ENCODE data around the gene FSTL3.
"Not testable (repeated sequence)": the region's sequence is repeated elsewhere in the genome, so short reads cannot be mapped to it uniquely, and the experiment has no call there.

The FSTL3 gene

GRCh38 chr19:718251-718951 lies 42.2 kb downstream of the FSTL3 start:
- DNase-seq: no peak

- DNase-seq: no peak
These were observed 42.9 kb downstream of the FSTL3 start for GRCh38 chr19:718991-719512.

GRCh38 chr19:719636-720344 lies 43.6 kb downstream of the FSTL3 start:
- peak; percentile 20 for DNase-seq

- no peak for DNase-seq
These were observed 44.4 kb downstream of the FSTL3 start for GRCh38 chr19:720345-721160.

GRCh38 chr19:722553-723101 lies 46.4 kb downstream of the FSTL3 start:
- DNase-seq: no peak

- DNase-seq: no peak
These were observed 47.1 kb downstream of the FSTL3 start for GRCh38 chr19:723247-723646.

- DNase-seq: no peak
These were observed 47.5 kb downstream of the FSTL3 start for GRCh38 chr19:723714-724113.

GRCh38 chr19:725461-726089 lies 49.4 kb downstream of the FSTL3 start:
- no peak for DNase-seq

- DNase-seq: no peak
These were observed 51.1 kb downstream of the FSTL3 start for GRCh38 chr19:726993-727956.

- DNase-seq: no peak
These were observed 51.8 kb downstream of the FSTL3 start for GRCh38 chr19:728011-728410.

GRCh38 chr19:729564-729963 lies 53.4 kb downstream of the FSTL3 start:
- not testable (repeated sequence) for DNase-seq

- no peak for DNase-seq
These were observed 53.9 kb downstream of the FSTL3 start for GRCh38 chr19:729965-730668.

- no peak for DNase-seq
These were observed 54.8 kb downstream of the FSTL3 start for GRCh38 chr19:731000-731399.

- DNase-seq: no peak
These were observed 56.2 kb downstream of the FSTL3 start for GRCh38 chr19:732148-733069.

All from NCI-H2227 treated with DMSO at 0.1 percent for 48 hours (cell line).